HG03521 (cell line): ENCODE results near the gene UTP18.
"Not testable (repeated sequence)": the region's sequence is repeated elsewhere in the genome, so short reads cannot be mapped to it uniquely, and the experiment has no call there.

ENCODE experiments used
- ATAC-seq: cut with Tn5 transposase; IDR thresholded peaks from one replicate; pipeline ENCODE4 v1.9.1; 2021; ENCODE audit warnings: mild to moderate bottlenecking, moderate library complexity; ENCODE audit not compliant: unreplicated experiment

Gene UTP18

GRCh38 chr17:51258756-51259563 is 1.4 kb upstream of the UTP18 start:
- no peak for ATAC-seq

- ATAC-seq = peak; percentile 76
Measured at GRCh38 chr17:51259564-51260236, 646 bp upstream of the UTP18 start, which contains the start of gene MBTD1. Gene MBTD1 (minus strand): TSS chr17:51260049. CDS start chr17:51225161, 34,888 bp downstream.

- no peak for ATAC-seq
Measured at GRCh38 chr17:51261024-51261963, 948 bp downstream of the UTP18 start.

GRCh38 chr17:51263006-51263405 is 2.7 kb downstream of the UTP18 start:
- no peak for ATAC-seq

GRCh38 chr17:51264466-51264865 is 4.1 kb downstream of the UTP18 start:
- not testable (repeated sequence) for ATAC-seq

GRCh38 chr17:51269991-51270390 is 9.6 kb downstream of the UTP18 start:
- no peak for ATAC-seq

GRCh38 chr17:51270636-51271035 is 10.3 kb downstream of the UTP18 start:
- no peak for ATAC-seq

GRCh38 chr17:51272812-51273211 is 12.5 kb downstream of the UTP18 start:
- ATAC-seq = no peak

GRCh38 chr17:51275381-51275780 is 15.0 kb downstream of the UTP18 start:
- no peak for ATAC-seq

- ATAC-seq = no peak
Measured at GRCh38 chr17:51279183-51279582, 18.8 kb downstream of the UTP18 start.

- ATAC-seq = no peak
Measured at GRCh38 chr17:51287412-51287811, 27.1 kb downstream of the UTP18 start.

GRCh38 chr17:51289696-51290111 is 29.4 kb downstream of the UTP18 start:
- no peak for ATAC-seq

- not testable (repeated sequence) for ATAC-seq
Measured at GRCh38 chr17:51294338-51294737, 34.0 kb downstream of the UTP18 start.

GRCh38 chr17:51298508-51299371 is 38.4 kb downstream of the UTP18 start:
- ATAC-seq = no peak

GRCh38 chr17:51299859-51300258 is 39.5 kb downstream of the UTP18 start:
- no peak for ATAC-seq

GRCh38 chr17:51305182-51305581 is 44.8 kb downstream of the UTP18 start:
- no peak for ATAC-seq

- not testable (repeated sequence) for ATAC-seq
Measured at GRCh38 chr17:51312003-51312402, 51.7 kb downstream of the UTP18 start.

GRCh38 chr17:51319186-51319585 is 58.8 kb downstream of the UTP18 start:
- ATAC-seq = no peak

GRCh38 chr17:51322390-51323029 is 62.2 kb downstream of the UTP18 start:
- no peak for ATAC-seq

- ATAC-seq = no peak
Measured at GRCh38 chr17:51325471-51325870, 65.1 kb downstream of the UTP18 start.
